SU-DHL-6 (cell line): Measurements from ENCODE around the gene CEND1.
A peak's percentile ranks its signal among the peaks of the same experiment; 100 is the strongest.

Experiments
- H2AFZ ChIP-seq: fragments of 200-600 bp; sonication (generic); 2 replicates; pipeline ENCODE4 v1.6.1; 2014; ENCODE audit warnings: low read depth, mild to moderate bottlenecking, moderate library complexity, mixed read lengths, antibody characterized with exemption, low read length; ENCODE audit not compliant: severe bottlenecking
- H3F3A ChIP-seq: fragments of 200-600 bp; shearing (Covaris generic); 2 replicates; pipeline ENCODE4 v1.6.0; 2016; ENCODE audit warnings: antibody characterized with exemption, mild to moderate bottlenecking; ENCODE audit not compliant: insufficient read depth
- H3K27ac ChIP-seq: fragments of 200-600 bp; sonication (generic); 2 replicates; pipeline ENCODE4 v1.5.1; 2016; ENCODE audit warnings: low read depth, mild to moderate bottlenecking, low read length, moderate library complexity, mixed read lengths
- H3K27me3 ChIP-seq: fragments of 200-600 bp; sonication (generic), shearing (Covaris generic); 2 replicates; pipeline ENCODE4 v1.6.0; 2014; ENCODE audit warnings: mild to moderate bottlenecking, low read length
- H3K36me3 ChIP-seq: fragments of 200-600 bp; sonication (generic); 2 replicates; pipeline ENCODE4 v1.6.1; 2014; ENCODE audit warnings: mild to moderate bottlenecking, low read length, mixed read lengths
- H3K4me2 ChIP-seq: fragments of 300-600, 200-600 bp; shearing (Covaris generic), sonication (generic); 2 replicates; pipeline ENCODE4 v1.6.0; 2014; ENCODE audit warnings: low read length, low read depth, mild to moderate bottlenecking; ENCODE audit not compliant: poor library complexity, severe bottlenecking
- H3K4me3 ChIP-seq: fragments of 200-600 bp; sonication (generic); 2 replicates; pipeline ENCODE4 v1.5.1; 2014; ENCODE audit warnings: antibody characterized with exemption, low read length, mild to moderate bottlenecking, mixed read lengths; ENCODE audit not compliant: insufficient read depth, poor library complexity, severe bottlenecking
- H3K79me2 ChIP-seq: fragments of 200-600 bp; sonication (generic); 2 replicates; pipeline ENCODE4 v1.6.1; 2014; ENCODE audit warnings: mild to moderate bottlenecking, low read length, moderate library complexity; ENCODE audit not compliant: insufficient read depth
- H3K9ac ChIP-seq: fragments of 200-600 bp; sonication (generic); 2 replicates; pipeline ENCODE4 v1.7.0; 2014; ENCODE audit warnings: mild to moderate bottlenecking, low read length
- H3K9me2 ChIP-seq: fragments of 200-600 bp; sonication (generic); replicated peaks from 2 replicates; pipeline ENCODE4 v1.6.1; 2014; ENCODE audit warnings: low read length; ENCODE audit not compliant: insufficient read depth
- H3K9me3 ChIP-seq: fragments of 200-600 bp; sonication (generic); 2 replicates; pipeline ENCODE4 v1.6.1; 2014; ENCODE audit warnings: low read length, mixed read lengths; ENCODE audit not compliant: insufficient read depth
- H4K20me1 ChIP-seq: fragments of 200-600 bp; sonication (generic); 2 replicates; pipeline ENCODE4 v1.6.1; 2014; ENCODE audit warnings: low read depth, mild to moderate bottlenecking, antibody characterized with exemption, low read length, moderate library complexity, mixed read lengths
- EZH2phosphoT487 ChIP-seq: fragments of 200-600 bp; sonication (generic), shearing (Covaris generic); conservative IDR thresholded peaks from 2 replicates; pipeline ENCODE4 v1.6.1; 2018; ENCODE audit warnings: mild to moderate bottlenecking, antibody characterized with exemption, low read length, moderate library complexity, mixed read lengths
- TF ChIP-seq, protein P1 (sequence below): fragments of 200-600 bp; sonication (generic); IDR thresholded peaks from one replicate; pipeline ENCODE4 v1.5.1; 2017; ENCODE audit warnings: antibody characterized with exemption, mild to moderate bottlenecking, low read length, moderate library complexity; ENCODE audit not compliant: insufficient read depth, poor library complexity, severe bottlenecking

Gene CEND1

DNA sequence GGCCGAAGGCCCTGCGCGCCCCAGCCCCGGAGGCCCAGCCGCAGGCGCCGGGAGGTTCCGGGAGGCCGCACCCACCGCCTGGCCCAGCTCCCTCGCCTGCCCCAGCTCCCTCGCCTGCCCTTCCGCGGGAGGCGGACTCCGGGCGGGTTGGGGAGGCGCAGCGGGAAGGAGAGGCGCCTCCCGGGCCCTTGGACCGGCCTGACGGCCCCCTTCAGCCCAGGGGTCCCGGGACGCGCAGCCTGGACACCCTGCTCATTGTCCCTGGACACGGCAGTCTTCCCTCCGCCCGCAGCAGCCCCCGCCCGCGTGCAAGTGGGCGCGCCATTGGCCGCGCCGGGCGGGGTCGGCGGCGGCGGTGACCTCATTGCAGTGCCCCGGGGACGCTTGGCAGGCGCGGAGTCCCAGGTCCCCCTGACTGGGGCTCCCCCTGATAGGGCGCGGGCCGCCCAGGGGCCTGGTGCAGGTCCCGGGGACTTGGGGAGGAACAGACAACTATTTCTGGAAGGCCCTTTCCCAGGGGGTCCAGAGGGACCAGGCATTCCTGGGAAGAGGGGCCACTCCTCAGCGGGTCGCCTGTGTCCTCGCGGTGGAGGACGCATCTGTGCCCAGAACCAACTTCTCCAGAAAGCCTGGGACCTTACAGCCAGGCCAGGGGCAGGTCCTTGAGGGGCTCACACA, 43.4 kb upstream of the CEND1 start:
- TF ChIP-seq, protein P1, sequence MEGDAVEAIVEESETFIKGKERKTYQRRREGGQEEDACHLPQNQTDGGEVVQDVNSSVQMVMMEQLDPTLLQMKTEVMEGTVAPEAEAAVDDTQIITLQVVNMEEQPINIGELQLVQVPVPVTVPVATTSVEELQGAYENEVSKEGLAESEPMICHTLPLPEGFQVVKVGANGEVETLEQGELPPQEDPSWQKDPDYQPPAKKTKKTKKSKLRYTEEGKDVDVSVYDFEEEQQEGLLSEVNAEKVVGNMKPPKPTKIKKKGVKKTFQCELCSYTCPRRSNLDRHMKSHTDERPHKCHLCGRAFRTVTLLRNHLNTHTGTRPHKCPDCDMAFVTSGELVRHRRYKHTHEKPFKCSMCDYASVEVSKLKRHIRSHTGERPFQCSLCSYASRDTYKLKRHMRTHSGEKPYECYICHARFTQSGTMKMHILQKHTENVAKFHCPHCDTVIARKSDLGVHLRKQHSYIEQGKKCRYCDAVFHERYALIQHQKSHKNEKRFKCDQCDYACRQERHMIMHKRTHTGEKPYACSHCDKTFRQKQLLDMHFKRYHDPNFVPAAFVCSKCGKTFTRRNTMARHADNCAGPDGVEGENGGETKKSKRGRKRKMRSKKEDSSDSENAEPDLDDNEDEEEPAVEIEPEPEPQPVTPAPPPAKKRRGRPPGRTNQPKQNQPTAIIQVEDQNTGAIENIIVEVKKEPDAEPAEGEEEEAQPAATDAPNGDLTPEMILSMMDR, result no peak
- TF ChIP-seq EZH2phosphoT487, result 0 out of 2 replicates have a peak, but pooled peaks have one; percentile 92
- Histone ChIP-seq H4K20me1 (no peaks in the 10 kb centered on the region), H3K36me3 (no peaks in the 10 kb centered on the region), H3K4me3 (no peak overlapping the region), H3K27ac (no peak overlapping the region), H3F3A (no peaks in the 10 kb centered on the region), H3K9me2 (no peaks in the 10 kb centered on the region), H3K9ac (no peak overlapping the region), H3K27me3 (no peaks in the 10 kb centered on the region), H3K79me2 (no peaks in the 10 kb centered on the region), H2AFZ (no peak overlapping the region), H3K4me2 (peak overlapping the region; percentile 35), H3K9me3 (no peaks in the 10 kb centered on the region)

DNA sequence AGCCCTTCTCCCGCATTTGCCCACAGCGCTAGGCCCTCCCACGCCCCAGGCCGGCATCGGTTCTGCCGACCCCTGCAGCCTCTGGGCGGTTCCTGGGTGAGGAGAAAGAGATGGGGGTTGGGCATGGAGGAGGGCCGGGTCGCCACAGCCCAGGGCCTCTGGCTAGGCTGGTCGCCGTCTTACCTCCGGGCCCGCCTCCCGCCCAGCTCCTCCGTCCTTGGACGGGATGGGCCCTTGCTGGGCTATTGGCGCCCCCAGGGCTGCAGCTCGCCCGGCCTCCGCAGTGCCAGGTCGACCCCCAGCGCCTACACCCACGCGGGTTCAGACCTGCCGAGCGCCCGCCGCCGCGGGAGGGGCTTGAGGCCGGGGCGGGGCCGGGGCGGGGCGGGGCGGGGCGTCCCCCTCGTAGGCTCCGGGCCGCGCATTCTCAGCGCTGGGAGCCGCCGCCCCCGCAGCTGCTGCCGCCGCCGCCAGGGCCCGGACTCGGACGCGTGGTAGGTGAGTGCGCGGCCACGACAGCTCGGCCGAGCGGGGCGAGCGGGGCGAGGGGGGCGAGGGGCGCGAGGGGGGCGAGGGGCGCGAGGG, 42.7 kb upstream of the CEND1 start, which contains the start of gene CD151:
Gene CD151, plus strand, starts transcription at position 424 of the 585 bp plus-strand sequence. CDS start 3,118 bp downstream, outside the sequence.
- no peak within 1 kb of the TSS for H3K9ac ChIP-seq
- H3K36me3 ChIP-seq, result no peaks in the 10 kb centered on the region
- H3K4me2 ChIP-seq, result peak within 1 kb of the TSS; percentile 35
- no peaks in the 10 kb centered on the region for H3K9me3 ChIP-seq
- no peaks in the 10 kb centered on the region for H3K79me2 ChIP-seq
- TF ChIP-seq, protein P1, result no peak
- no peak for TF ChIP-seq EZH2phosphoT487
- H3K27ac ChIP-seq, result no peak within 1 kb of the TSS
- no peaks in the 10 kb centered on the region for H3K27me3 ChIP-seq
- H2AFZ ChIP-seq, result no peak within 1 kb of the TSS
- H3F3A ChIP-seq, result no peaks in the 10 kb centered on the region
- H3K9me2 ChIP-seq, result no peaks in the 10 kb centered on the region
- H3K4me3 ChIP-seq, result no peak within 1 kb of the TSS
- H4K20me1 ChIP-seq, result no peaks in the 10 kb centered on the region

DNA sequence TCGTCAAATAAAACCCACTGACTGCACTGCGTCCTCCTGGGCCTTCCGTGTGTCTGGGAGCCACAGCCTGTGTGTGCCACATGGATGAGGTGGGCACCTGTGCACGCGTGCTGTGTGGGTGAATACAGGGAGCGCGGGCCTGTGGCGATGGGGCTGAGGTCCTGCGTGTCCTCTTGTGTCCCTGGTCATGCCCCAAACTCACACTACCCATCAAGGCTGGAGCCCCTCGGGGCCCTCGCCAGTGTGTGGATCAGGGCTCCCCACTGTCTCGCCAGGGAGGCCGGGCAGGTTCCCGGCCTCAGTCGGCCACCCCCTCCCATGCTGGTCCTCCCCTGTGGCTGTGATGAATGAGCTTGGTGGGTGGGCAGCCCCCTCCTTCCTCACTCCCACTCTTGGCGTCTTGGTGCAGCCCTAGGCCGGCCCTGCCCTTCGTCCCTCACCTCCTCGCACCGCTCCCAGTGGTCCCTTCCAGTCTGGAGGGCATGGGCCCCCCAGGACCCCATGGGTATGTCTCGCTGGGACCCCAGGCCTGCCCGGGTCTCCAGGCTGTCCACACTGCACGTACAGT, 42.2 kb upstream of the CEND1 start:
- Histone ChIP-seq H3K9me2 (no peaks in the 10 kb centered on the region), H3K4me3 (no peak overlapping the region), H3K9ac (no peak overlapping the region), H3K79me2 (no peaks in the 10 kb centered on the region), H2AFZ (no peak overlapping the region), H3K27ac (no peak overlapping the region), H3K4me2 (no peak overlapping the region), H3F3A (no peaks in the 10 kb centered on the region), H3K27me3 (no peaks in the 10 kb centered on the region), H4K20me1 (no peaks in the 10 kb centered on the region), H3K9me3 (no peaks in the 10 kb centered on the region), H3K36me3 (no peaks in the 10 kb centered on the region)
- TF ChIP-seq, protein P1, result no peak
- no peak for TF ChIP-seq EZH2phosphoT487
